ENCODE data around the gene MAGI1.
"Not testable (repeated sequence)": the region's sequence is repeated elsewhere in the genome, so short reads cannot be mapped to it uniquely, and the experiment has no call there.

The MAGI1 gene

GRCh38 chr3:65576228-65576627, 462.5 kb downstream of the MAGI1 start:
- DNase-seq, result no peak

- no peak for DNase-seq
These were observed 463.3 kb downstream of the MAGI1 start for GRCh38 chr3:65575376-65575840.

- DNase-seq, result no peak
These were observed 465.1 kb downstream of the MAGI1 start for GRCh38 chr3:65573548-65574116.

GRCh38 chr3:65572175-65572777, 466.4 kb downstream of the MAGI1 start:
- no peak for DNase-seq

- no peak for DNase-seq
These were observed 468.8 kb downstream of the MAGI1 start for GRCh38 chr3:65569845-65570405.

GRCh38 chr3:65569129-65569528, 469.6 kb downstream of the MAGI1 start:
- no peak for DNase-seq

- DNase-seq, result no peak
These were observed 470.2 kb downstream of the MAGI1 start for GRCh38 chr3:65568497-65568896.

- DNase-seq, result not testable (repeated sequence)
These were observed 473.0 kb downstream of the MAGI1 start for GRCh38 chr3:65565744-65566143.

- no peak for DNase-seq
These were observed 474.2 kb downstream of the MAGI1 start for GRCh38 chr3:65564483-65564882.

- DNase-seq, result no peak
These were observed 474.9 kb downstream of the MAGI1 start for GRCh38 chr3:65563861-65564260.

- no peak for DNase-seq
These were observed 476.3 kb downstream of the MAGI1 start for GRCh38 chr3:65562447-65562846.

- no peak for DNase-seq
These were observed 477.1 kb downstream of the MAGI1 start for GRCh38 chr3:65561617-65562016.

- DNase-seq, result no peak
These were observed 477.8 kb downstream of the MAGI1 start for GRCh38 chr3:65560901-65561300.

GRCh38 chr3:65560133-65560532, 478.6 kb downstream of the MAGI1 start:
- DNase-seq, result no peak

GRCh38 chr3:65559643-65560042, 479.1 kb downstream of the MAGI1 start:
- no peak for DNase-seq

GRCh38 chr3:65558826-65559225, 479.9 kb downstream of the MAGI1 start:
- DNase-seq, result no peak

GRCh38 chr3:65557899-65558564, 480.7 kb downstream of the MAGI1 start:
- DNase-seq, result no peak

GRCh38 chr3:65556934-65557577, 481.7 kb downstream of the MAGI1 start:
- no peak for DNase-seq

GRCh38 chr3:65552434-65552833, 486.3 kb downstream of the MAGI1 start:
- DNase-seq, result no peak

GRCh38 chr3:65551945-65552344, 486.8 kb downstream of the MAGI1 start:
- DNase-seq, result no peak

GRCh38 chr3:65550137-65550536, 488.6 kb downstream of the MAGI1 start:
- no peak for DNase-seq

- DNase-seq, result no peak
These were observed 489.1 kb downstream of the MAGI1 start for GRCh38 chr3:65549626-65549959.

GRCh38 chr3:65548848-65549625, 489.7 kb downstream of the MAGI1 start:
- DNase-seq, result no peak
